ENCODE data around the gene WWC1. TPM values are rescaled to one million over a fixed set of nuclear protein-coding genes. Genes with fewer than 3 reads are reported as not detected.
A peak's percentile ranks its signal among the peaks of the same experiment; 100 is the strongest.

WWC1 gene
- total and polyA plus RNA-seq, 2 experiments from 2014 or later = 27.6 to 27.8 TPM

DNA sequence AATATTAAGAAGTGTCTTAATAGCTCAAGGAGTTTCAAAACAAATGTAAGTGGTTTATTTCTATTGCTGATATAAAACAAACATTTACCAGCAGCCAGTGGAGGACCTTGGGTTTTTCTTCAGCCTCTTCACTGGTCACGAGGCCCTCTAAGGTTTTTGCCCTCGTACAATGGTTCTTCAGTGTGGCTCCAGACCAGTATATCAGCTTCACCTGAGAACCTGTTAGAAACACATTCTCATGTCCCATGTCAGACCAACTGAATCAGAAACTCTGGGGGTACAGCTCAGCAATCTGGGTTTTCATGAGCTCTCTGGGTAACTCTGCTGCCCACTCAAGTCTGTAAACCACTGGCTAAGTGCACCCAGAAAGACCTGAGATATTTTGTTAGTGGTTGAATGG lies 12.9 kb downstream of the WWC1 start:
- Histone ChIP-seq H3K4me2 (no peak overlapping the region), H3K79me2 (peaks cover 83% of the 10 kb centered on the region)

DNA sequence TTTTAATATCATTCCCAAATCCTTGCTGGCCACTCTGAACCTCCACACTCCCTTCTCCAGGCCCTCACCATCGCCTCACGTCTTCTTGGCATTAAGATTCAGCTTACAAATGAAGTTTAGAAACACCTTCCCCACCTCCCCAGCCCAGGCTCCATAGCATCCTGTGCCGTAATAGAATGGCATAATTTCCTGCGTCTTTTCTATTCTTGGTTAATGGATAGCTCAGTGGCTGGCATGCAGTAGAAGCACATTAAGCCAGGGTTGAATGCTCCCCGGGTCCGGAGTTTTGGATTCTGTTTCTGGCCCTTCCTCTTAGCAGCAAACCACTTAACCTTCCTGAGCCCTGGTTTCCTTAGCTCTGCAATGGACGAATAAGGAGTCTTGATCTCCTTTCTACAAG lies 13.8 kb downstream of the WWC1 start:
- WGBS (ENCODE audit: low lambda C conversion rate, missing lambda C conversion rate) = 81% methylated on average over 7 of the region's 7 CpGs
- no peak for TF ChIP-seq EZH2 (IDR thresholded peaks at IDR 0.05; ENCODE audit: borderline replicate concordance)
- TF ChIP-seq, protein P1, sequence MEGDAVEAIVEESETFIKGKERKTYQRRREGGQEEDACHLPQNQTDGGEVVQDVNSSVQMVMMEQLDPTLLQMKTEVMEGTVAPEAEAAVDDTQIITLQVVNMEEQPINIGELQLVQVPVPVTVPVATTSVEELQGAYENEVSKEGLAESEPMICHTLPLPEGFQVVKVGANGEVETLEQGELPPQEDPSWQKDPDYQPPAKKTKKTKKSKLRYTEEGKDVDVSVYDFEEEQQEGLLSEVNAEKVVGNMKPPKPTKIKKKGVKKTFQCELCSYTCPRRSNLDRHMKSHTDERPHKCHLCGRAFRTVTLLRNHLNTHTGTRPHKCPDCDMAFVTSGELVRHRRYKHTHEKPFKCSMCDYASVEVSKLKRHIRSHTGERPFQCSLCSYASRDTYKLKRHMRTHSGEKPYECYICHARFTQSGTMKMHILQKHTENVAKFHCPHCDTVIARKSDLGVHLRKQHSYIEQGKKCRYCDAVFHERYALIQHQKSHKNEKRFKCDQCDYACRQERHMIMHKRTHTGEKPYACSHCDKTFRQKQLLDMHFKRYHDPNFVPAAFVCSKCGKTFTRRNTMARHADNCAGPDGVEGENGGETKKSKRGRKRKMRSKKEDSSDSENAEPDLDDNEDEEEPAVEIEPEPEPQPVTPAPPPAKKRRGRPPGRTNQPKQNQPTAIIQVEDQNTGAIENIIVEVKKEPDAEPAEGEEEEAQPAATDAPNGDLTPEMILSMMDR (IDR thresholded peaks at IDR 0.05; ENCODE audit: poor library complexity) = no peak
- no peak for TF ChIP-seq EZH2phosphoT487 (IDR thresholded peaks at IDR 0.05; ENCODE audit: low read depth, severe bottlenecking, unreplicated experiment)
- no peaks in the 10 kb centered on the region for H3K9me2 ChIP-seq (replicated peaks; ENCODE audit: insufficient read depth)
- peaks cover 84% of the 10 kb centered on the region for H3K79me2 ChIP-seq
- no peaks in the 10 kb centered on the region for H4K20me1 ChIP-seq (ENCODE audit: insufficient read depth, poor library complexity, severe bottlenecking)
- no peaks in the 10 kb centered on the region for H3K36me3 ChIP-seq (replicated peaks; ENCODE audit: insufficient read depth, low read depth)
- DNase-seq (ENCODE audit: low spot score) = no peak
- H3K4me2 ChIP-seq = no peak overlapping the region
- H3K4me1 ChIP-seq (ENCODE audit: insufficient read depth) = peaks cover 34% of the 10 kb centered on the region
- H3K27ac ChIP-seq = no peak overlapping the region
- H3K4me3 ChIP-seq = no peak overlapping the region
- H2AFZ ChIP-seq = no peak overlapping the region
- no peaks in the 10 kb centered on the region for H3K9me3 ChIP-seq (ENCODE audit: low read depth)
- H3K27me3 ChIP-seq = no peaks in the 10 kb centered on the region

More for the DNA sequence above, 12.9 kb downstream of the WWC1 start:
- peak; percentile 2 for DNase-seq (ENCODE audit: low spot score)
- no peaks in the 10 kb centered on the region for H3K27me3 ChIP-seq
- no peaks in the 10 kb centered on the region for H3K9me3 ChIP-seq (ENCODE audit: low read depth)
- no peak overlapping the region for H2AFZ ChIP-seq
- no peaks in the 10 kb centered on the region for H3K9me2 ChIP-seq (replicated peaks; ENCODE audit: insufficient read depth)
- H3K4me3 ChIP-seq = no peak overlapping the region
- peaks cover 28% of the 10 kb centered on the region for H3K4me1 ChIP-seq (ENCODE audit: insufficient read depth)
- WGBS (ENCODE audit: low lambda C conversion rate, missing lambda C conversion rate) = 85% methylated on average over 2 of the region's 2 CpGs
- no peak overlapping the region for H3K27ac ChIP-seq
- no peaks in the 10 kb centered on the region for H3K36me3 ChIP-seq (replicated peaks; ENCODE audit: insufficient read depth, low read depth)
- no peaks in the 10 kb centered on the region for H4K20me1 ChIP-seq (ENCODE audit: insufficient read depth, poor library complexity, severe bottlenecking)
- TF ChIP-seq EZH2 (IDR thresholded peaks at IDR 0.05; ENCODE audit: borderline replicate concordance) = no peak
- TF ChIP-seq, protein P1 (IDR thresholded peaks at IDR 0.05; ENCODE audit: poor library complexity) = no peak
- no peak for TF ChIP-seq EZH2phosphoT487 (IDR thresholded peaks at IDR 0.05; ENCODE audit: low read depth, severe bottlenecking, unreplicated experiment)

DNA sequence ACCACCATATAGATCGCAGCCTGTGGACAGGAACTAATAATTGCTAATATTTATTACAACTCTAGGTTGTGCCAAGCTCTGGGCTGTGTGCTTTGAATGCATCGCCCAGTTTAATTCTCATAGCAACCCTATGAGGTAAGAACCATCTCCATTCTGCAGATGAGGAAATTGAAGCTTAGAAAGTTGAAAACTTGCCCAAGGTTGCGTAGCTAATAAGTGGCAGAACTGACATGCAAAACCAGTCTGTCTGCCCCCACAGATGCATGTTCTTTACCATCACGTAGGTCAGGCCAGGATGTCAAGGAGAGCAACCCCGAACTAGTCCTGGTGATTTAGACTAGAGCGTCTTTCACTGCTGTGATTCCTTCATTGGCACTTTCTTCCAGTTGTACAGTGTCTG lies 15.6 kb downstream of the WWC1 start:
- H4K20me1 ChIP-seq (ENCODE audit: insufficient read depth, poor library complexity, severe bottlenecking) = no peaks in the 10 kb centered on the region
- H3K27ac ChIP-seq = no peak overlapping the region
- no peak overlapping the region for H2AFZ ChIP-seq
- H3K79me2 ChIP-seq = peaks cover 83% of the 10 kb centered on the region
- no peaks in the 10 kb centered on the region for H3K36me3 ChIP-seq (replicated peaks; ENCODE audit: insufficient read depth, low read depth)
- WGBS (ENCODE audit: low lambda C conversion rate, missing lambda C conversion rate) = 98% methylated on average over 6 of the region's 6 CpGs
- no peaks in the 10 kb centered on the region for H3K9me3 ChIP-seq (ENCODE audit: low read depth)
- no peak overlapping the region for H3K4me3 ChIP-seq
- no peaks in the 10 kb centered on the region for H3K27me3 ChIP-seq
- TF ChIP-seq EZH2phosphoT487 (IDR thresholded peaks at IDR 0.05; ENCODE audit: low read depth, severe bottlenecking, unreplicated experiment) (no peak), EZH2 (IDR thresholded peaks at IDR 0.05; ENCODE audit: borderline replicate concordance) (no peak)
- TF ChIP-seq, protein P1 (IDR thresholded peaks at IDR 0.05; ENCODE audit: poor library complexity) = no peak
- DNase-seq (ENCODE audit: low spot score) = no peak
- peaks cover 33% of the 10 kb centered on the region for H3K4me1 ChIP-seq (ENCODE audit: insufficient read depth)
- no peaks in the 10 kb centered on the region for H3K9me2 ChIP-seq (replicated peaks; ENCODE audit: insufficient read depth)
- H3K4me2 ChIP-seq = no peak overlapping the region
